BE2C (cell line): ENCODE measurements around the gene SIGLEC1.

Experiments
- DNase-seq: peaks from one replicate; pipeline ENCODE4 v3.0.0-alpha.2; 2020
- H3K27me3 ChIP-seq: fragments of 250-450 bp; sonication (Bioruptor Pico); 2 replicates; pipeline ENCODE4 v1.5.1; 2020; ENCODE audit warnings: mild to moderate bottlenecking
- H3K36me3 ChIP-seq: fragments of 250-450 bp; sonication (Bioruptor Pico); 2 replicates; pipeline ENCODE4 v1.5.1; 2020; ENCODE audit warnings: mild to moderate bottlenecking
- H3K4me1 ChIP-seq: fragments of 250-450 bp; sonication (Bioruptor Pico); 2 replicates; pipeline ENCODE4 v1.5.1; 2020
- H3K4me3 ChIP-seq: 2 replicates; pipeline ENCODE4 v1.5.1; 2011; ENCODE audit warnings: low read depth, low read length
- H3K9me3 ChIP-seq: fragments of 250-450 bp; sonication (Bioruptor Pico); 2 replicates; pipeline ENCODE4 v1.5.1; 2020
- TF ChIP-seq, protein P1 (sequence below): IDR thresholded peaks from 2 replicates; pipeline ENCODE4 v1.5.1; 2012; ENCODE audit warnings: mild to moderate bottlenecking, low read depth, low read length

Gene SIGLEC1

DNA sequence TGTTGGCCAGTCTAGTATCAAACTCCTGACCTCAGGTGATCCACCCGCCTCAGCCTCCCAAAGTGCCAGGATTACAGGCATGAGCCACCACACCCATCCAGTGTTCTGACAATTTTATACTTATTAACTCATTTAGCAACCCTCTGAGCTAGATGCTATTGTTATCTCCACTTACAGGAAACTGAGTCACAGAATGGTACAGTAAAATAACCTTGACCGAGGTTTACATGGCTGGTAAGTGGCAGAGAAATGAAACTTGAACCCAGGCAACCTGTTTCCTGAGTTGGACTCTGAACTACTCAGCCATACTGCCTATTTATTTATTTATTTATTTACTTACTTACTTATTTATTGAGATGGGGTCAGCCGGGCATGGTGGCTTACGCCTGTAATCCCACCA is 6.6 kb upstream of the SIGLEC1 start:
- DNase-seq: no peak
- H3K27me3 ChIP-seq: no peaks in the 10 kb centered on the region
- TF ChIP-seq, protein P1, sequence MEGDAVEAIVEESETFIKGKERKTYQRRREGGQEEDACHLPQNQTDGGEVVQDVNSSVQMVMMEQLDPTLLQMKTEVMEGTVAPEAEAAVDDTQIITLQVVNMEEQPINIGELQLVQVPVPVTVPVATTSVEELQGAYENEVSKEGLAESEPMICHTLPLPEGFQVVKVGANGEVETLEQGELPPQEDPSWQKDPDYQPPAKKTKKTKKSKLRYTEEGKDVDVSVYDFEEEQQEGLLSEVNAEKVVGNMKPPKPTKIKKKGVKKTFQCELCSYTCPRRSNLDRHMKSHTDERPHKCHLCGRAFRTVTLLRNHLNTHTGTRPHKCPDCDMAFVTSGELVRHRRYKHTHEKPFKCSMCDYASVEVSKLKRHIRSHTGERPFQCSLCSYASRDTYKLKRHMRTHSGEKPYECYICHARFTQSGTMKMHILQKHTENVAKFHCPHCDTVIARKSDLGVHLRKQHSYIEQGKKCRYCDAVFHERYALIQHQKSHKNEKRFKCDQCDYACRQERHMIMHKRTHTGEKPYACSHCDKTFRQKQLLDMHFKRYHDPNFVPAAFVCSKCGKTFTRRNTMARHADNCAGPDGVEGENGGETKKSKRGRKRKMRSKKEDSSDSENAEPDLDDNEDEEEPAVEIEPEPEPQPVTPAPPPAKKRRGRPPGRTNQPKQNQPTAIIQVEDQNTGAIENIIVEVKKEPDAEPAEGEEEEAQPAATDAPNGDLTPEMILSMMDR: no peak
- H3K4me1 ChIP-seq: no peaks in the 10 kb centered on the region
- no peaks in the 10 kb centered on the region for H3K9me3 ChIP-seq
- no peaks in the 10 kb centered on the region for H3K36me3 ChIP-seq
- H3K4me3 ChIP-seq: no peak overlapping the region

DNA sequence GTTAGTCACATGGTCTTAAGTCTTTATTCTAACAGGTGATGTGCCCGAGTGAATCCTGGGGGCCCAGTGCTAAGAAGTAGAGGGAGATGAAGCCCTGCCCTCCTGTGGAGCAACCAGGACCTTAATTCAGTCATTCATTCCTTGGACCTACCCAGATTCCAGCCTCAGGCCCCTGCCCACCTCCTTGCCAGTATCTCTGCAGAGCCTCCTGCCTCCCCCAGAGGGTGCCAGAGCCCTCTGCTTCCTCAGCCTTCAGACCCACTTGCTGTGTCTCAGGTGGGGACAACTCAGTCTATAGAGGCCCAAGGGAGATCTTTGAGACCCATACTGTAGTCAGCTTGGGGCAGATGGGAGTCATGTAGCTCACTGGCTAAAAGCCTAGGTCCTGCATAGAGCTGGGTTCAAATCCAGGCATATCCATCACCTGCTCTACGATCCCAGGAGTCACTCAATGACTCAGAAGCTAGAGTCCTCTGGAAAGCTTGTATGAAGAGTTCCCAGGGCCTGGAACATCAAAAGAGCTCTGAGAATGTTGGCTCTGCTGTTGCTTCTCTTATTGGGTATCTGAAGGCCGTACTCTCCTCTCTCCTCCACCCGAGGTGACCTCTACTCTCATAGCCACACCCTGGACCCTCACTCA is 3.9 kb upstream of the SIGLEC1 start:
- H3K9me3 ChIP-seq: no peaks in the 10 kb centered on the region
- no peaks in the 10 kb centered on the region for H3K36me3 ChIP-seq
- TF ChIP-seq, protein P1: peak; percentile 95
- H3K4me3 ChIP-seq: no peak overlapping the region
- H3K4me1 ChIP-seq: no peaks in the 10 kb centered on the region
- peak; percentile 72 for DNase-seq
- H3K27me3 ChIP-seq: no peaks in the 10 kb centered on the region

DNA sequence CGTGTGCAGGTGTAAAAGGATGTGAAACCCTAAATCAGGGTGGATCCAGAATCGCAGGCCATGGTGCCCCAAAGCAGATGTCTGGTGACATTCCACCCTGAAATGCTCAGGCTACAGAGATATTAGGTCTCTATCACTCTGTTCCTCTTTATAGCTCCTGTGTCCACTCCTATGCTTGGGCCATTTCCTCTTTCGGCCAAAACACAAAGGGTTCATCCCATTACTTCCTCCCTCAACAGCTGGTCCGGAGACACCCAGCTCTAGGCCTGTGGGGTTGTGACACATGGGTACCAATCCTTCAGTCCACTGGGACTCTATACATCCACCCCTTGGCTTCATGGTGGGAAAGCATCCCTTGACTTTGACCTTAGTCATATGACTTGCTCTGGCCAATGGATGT is 1.7 kb upstream of the SIGLEC1 start:
- no peak for DNase-seq
- Histone ChIP-seq H3K36me3 (no peaks in the 10 kb centered on the region), H3K4me1 (no peaks in the 10 kb centered on the region), H3K27me3 (no peaks in the 10 kb centered on the region), H3K9me3 (no peaks in the 10 kb centered on the region), H3K4me3 (no peak overlapping the region)
- TF ChIP-seq, protein P1: no peak

DNA sequence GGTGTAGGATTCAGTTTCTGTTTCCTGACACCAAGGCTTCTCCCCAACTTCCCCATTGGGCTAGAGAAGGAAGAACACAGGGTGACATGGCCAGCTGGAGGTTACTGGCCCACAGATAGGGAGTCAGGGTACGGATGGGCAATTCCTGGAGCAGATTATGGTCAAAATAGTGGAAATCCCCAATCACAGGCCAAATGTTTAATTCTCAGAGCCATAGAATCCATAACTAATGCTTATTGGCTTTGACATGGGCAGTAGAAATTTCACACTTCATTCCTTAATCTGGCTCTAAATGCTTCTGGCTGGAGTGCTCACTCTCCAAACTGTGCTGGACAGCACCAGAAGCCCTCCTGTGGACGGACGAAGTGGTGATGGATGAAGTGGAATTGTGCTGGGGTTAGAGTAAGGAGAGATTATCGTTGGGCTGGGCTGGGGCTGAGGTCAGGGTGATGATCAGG is 887 bp downstream of the SIGLEC1 start:
- no peak overlapping the region for H3K4me3 ChIP-seq
- TF ChIP-seq, protein P1: no peak
- no peaks in the 10 kb centered on the region for H3K4me1 ChIP-seq
- no peak for DNase-seq
- H3K27me3 ChIP-seq: no peaks in the 10 kb centered on the region
- no peaks in the 10 kb centered on the region for H3K9me3 ChIP-seq
- H3K36me3 ChIP-seq: no peaks in the 10 kb centered on the region

DNA sequence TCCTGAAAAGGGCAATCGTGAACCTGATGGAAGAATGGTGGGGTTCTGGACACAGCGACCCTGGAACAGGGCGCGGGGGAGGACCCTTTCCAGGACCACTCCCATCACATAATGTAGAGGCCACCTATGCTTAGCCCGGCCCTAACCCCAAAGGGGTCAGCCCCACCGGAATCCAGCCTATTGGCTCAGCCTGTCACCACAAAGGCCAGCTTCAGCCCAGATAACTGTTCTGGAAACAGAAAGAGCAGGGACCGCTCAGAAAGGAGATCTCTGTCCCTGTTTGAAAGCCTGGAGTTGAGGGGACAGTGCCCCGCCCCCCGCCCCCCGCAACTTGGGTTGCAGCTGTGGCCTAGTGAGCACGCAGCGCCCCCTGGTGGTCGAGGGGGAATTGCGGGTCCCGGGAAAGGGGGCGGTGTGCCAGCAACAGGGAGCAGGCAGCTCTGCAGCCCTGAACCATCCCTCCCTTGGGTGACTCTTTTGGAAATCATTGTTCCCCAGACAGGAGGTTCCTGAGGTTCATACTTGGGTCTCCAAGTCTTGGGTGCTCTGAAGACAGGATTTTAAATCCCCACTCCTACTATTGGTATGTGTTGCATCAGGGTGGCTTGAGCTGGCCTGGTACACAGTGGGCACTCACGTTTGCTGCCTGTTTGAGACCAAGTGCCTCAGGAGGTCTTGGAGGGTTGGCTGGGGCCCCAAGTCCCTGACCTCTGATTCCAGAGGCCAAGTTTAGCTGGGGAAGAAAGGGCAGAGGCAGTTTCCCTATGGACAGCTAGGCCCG is 1.5 kb downstream of the SIGLEC1 start:
- H3K36me3 ChIP-seq: no peaks in the 10 kb centered on the region

More for the DNA sequence above, 1.5 kb downstream of the SIGLEC1 start:
- DNase-seq: peak; percentile 80
- Histone ChIP-seq H3K27me3 (no peaks in the 10 kb centered on the region), H3K9me3 (no peaks in the 10 kb centered on the region), H3K4me3 (no peak overlapping the region), H3K4me1 (no peaks in the 10 kb centered on the region)
- TF ChIP-seq, protein P1: peak; percentile 86
